Erythroblast (primary cell): Measurements from ENCODE around the gene SLC1A3.
A peak's percentile ranks its signal among the peaks of the same experiment; 100 is the strongest.
"Not testable (repeated sequence)": the region's sequence is repeated elsewhere in the genome, so short reads cannot be mapped to it uniquely, and the experiment has no call there.

ENCODE experiments used
- DNase-seq, 2 experiments: peaks; one replicate each; lab custom pipeline; 2025; lab: John Stamatoyannopoulos, UW
- GATA1 ChIP-seq: IDR thresholded peaks from 2 replicates; pipeline ENCODE4 v1.6.1; 2011; ENCODE audit warnings: low read depth, mild to moderate bottlenecking, control low read depth, low read length, moderate library complexity
- POLR2A ChIP-seq: IDR thresholded peaks from 2 replicates; pipeline ENCODE4 v1.6.1; 2011; ENCODE audit warnings: mild to moderate bottlenecking, low read length

The SLC1A3 gene

GRCh38 chr5:36631154-36631553 is 24.7 kb downstream of the SLC1A3 start:
- TF ChIP-seq POLR2A (no peak), GATA1 (no peak)
- DNase-seq: no peak

- TF ChIP-seq POLR2A (no peak), GATA1 (no peak)
- no peak for DNase-seq
Observed at GRCh38 chr5:36631620-36632362, 25.4 kb downstream of the SLC1A3 start.

- no peak for DNase-seq
- TF ChIP-seq POLR2A (no peak), GATA1 (no peak)
Observed at GRCh38 chr5:36632363-36632664, 25.9 kb downstream of the SLC1A3 start.

- no peak for DNase-seq
- TF ChIP-seq GATA1: no peak
- TF ChIP-seq POLR2A: no peak
Observed at GRCh38 chr5:36635721-36636390, 29.4 kb downstream of the SLC1A3 start.

GRCh38 chr5:36637101-36637500 is 30.7 kb downstream of the SLC1A3 start:
- TF ChIP-seq GATA1 (no peak), POLR2A (no peak)
- DNase-seq: no peak

GRCh38 chr5:36637516-36637915 is 31.1 kb downstream of the SLC1A3 start:
- TF ChIP-seq GATA1 (no peak), POLR2A (no peak)
- no peak for DNase-seq

- DNase-seq: no peak
- no peak for TF ChIP-seq GATA1
- no peak for TF ChIP-seq POLR2A
Observed at GRCh38 chr5:36638056-36638455, 31.6 kb downstream of the SLC1A3 start.

GRCh38 chr5:36640949-36641348 is 34.5 kb downstream of the SLC1A3 start:
- no peak for TF ChIP-seq GATA1
- no peak for TF ChIP-seq POLR2A
- peak in 1 of 2 experiments; percentile 61 for DNase-seq

- DNase-seq: no peak
- TF ChIP-seq GATA1 (no peak), POLR2A (no peak)
Observed at GRCh38 chr5:36641431-36641830, 35.0 kb downstream of the SLC1A3 start.

GRCh38 chr5:36642089-36642488 is 35.7 kb downstream of the SLC1A3 start:
- TF ChIP-seq POLR2A (no peak), GATA1 (no peak)
- peak in 1 of 2 experiments; percentile 6 for DNase-seq

GRCh38 chr5:36643162-36643561 is 36.8 kb downstream of the SLC1A3 start:
- TF ChIP-seq POLR2A: no peak
- TF ChIP-seq GATA1: no peak
- DNase-seq: no peak

- DNase-seq: not testable (repeated sequence)
Observed at GRCh38 chr5:36643841-36644240, 37.4 kb downstream of the SLC1A3 start.

GRCh38 chr5:36644727-36645126 is 38.3 kb downstream of the SLC1A3 start:
- DNase-seq: no peak
- TF ChIP-seq GATA1 (no peak), POLR2A (no peak)

- TF ChIP-seq GATA1 (no peak), POLR2A (no peak)
- DNase-seq: no peak
Observed at GRCh38 chr5:36646100-36646499, 39.7 kb downstream of the SLC1A3 start.

- no peak for TF ChIP-seq GATA1
- no peak for TF ChIP-seq POLR2A
- DNase-seq: no peak
Observed at GRCh38 chr5:36646507-36647023, 40.2 kb downstream of the SLC1A3 start.
